Stimulated activated CD4-positive, alpha-beta T cell treated with anti-CD3 and anti-CD28 coated beads, Interleukin-12 subunit alpha, Interleukin-12 subunit beta, amount 100 ng/mL, for 24 hours (primary cell): ENCODE measurements around the gene TBX20.
"Not testable (repeated sequence)": the region's sequence is repeated elsewhere in the genome, so short reads cannot be mapped to it uniquely, and the experiment has no call there.

Experiments used
- DNase-seq, 2 experiments: peaks; one replicate each; pipeline ENCODE4 v3.0.0-alpha.2; 2020; ENCODE audit warnings: low read depth in 2 of 2

The TBX20 gene

GRCh38 chr7:35222445-35222844, 31.5 kb downstream of the TBX20 start:
- DNase-seq, result not testable (repeated sequence)

- not testable (repeated sequence) for DNase-seq
Observed at GRCh38 chr7:35220176-35220575, 33.7 kb downstream of the TBX20 start.

GRCh38 chr7:35216033-35216432, 37.9 kb downstream of the TBX20 start:
- DNase-seq, result not testable (repeated sequence)

GRCh38 chr7:35215063-35215462, 38.8 kb downstream of the TBX20 start:
- DNase-seq, result not testable (repeated sequence)

- not testable (repeated sequence) for DNase-seq
Observed at GRCh38 chr7:35206924-35207323, 47.0 kb downstream of the TBX20 start.

- not testable (repeated sequence) for DNase-seq
Observed at GRCh38 chr7:35204850-35205249, 49.0 kb downstream of the TBX20 start.

GRCh38 chr7:35204031-35204430, 49.9 kb downstream of the TBX20 start:
- DNase-seq, result not testable (repeated sequence)

- not testable (repeated sequence) for DNase-seq
Observed at GRCh38 chr7:35202353-35202752, 51.5 kb downstream of the TBX20 start.

GRCh38 chr7:35200170-35200569, 53.7 kb downstream of the TBX20 start:
- DNase-seq, result not testable (repeated sequence)

GRCh38 chr7:35198370-35199140, 55.3 kb downstream of the TBX20 start:
- DNase-seq, result not testable (repeated sequence)

- DNase-seq, result not testable (repeated sequence)
Observed at GRCh38 chr7:35191571-35191970, 62.3 kb downstream of the TBX20 start.

GRCh38 chr7:35190146-35190773, 63.6 kb downstream of the TBX20 start:
- not testable (repeated sequence) for DNase-seq

GRCh38 chr7:35186751-35187150, 67.1 kb downstream of the TBX20 start:
- not testable (repeated sequence) for DNase-seq

- DNase-seq, result no peak
Observed at GRCh38 chr7:35185908-35186731, 67.8 kb downstream of the TBX20 start.

GRCh38 chr7:35185578-35185907, 68.4 kb downstream of the TBX20 start:
- not testable (repeated sequence) for DNase-seq

- not testable (repeated sequence) for DNase-seq
Observed at GRCh38 chr7:35184961-35185360, 68.9 kb downstream of the TBX20 start.

GRCh38 chr7:35183873-35184503, 69.9 kb downstream of the TBX20 start:
- DNase-seq, result not testable (repeated sequence)

GRCh38 chr7:35180665-35181064, 73.2 kb downstream of the TBX20 start:
- DNase-seq, result not testable (repeated sequence)

GRCh38 chr7:35173176-35173575, 80.7 kb downstream of the TBX20 start:
- not testable (repeated sequence) for DNase-seq

- DNase-seq, result not testable (repeated sequence)
Observed at GRCh38 chr7:35172131-35172530, 81.8 kb downstream of the TBX20 start.

- not testable (repeated sequence) for DNase-seq
Observed at GRCh38 chr7:35167658-35168057, 86.2 kb downstream of the TBX20 start.

GRCh38 chr7:35167158-35167557, 86.7 kb downstream of the TBX20 start:
- DNase-seq, result not testable (repeated sequence)
